BE2C (cell line): ENCODE results near the gene RAMAC.
"Not testable (repeated sequence)": the region's sequence is repeated elsewhere in the genome, so short reads cannot be mapped to it uniquely, and the experiment has no call there.

ENCODE experiments used
- DNase-seq: peaks from one replicate; pipeline ENCODE4 v3.0.0-alpha.2; 2020
- H3K27me3 ChIP-seq: fragments of 250-450 bp; sonication (Bioruptor Pico); 2 replicates; pipeline ENCODE4 v1.5.1; 2020; ENCODE audit warnings: mild to moderate bottlenecking
- H3K36me3 ChIP-seq: fragments of 250-450 bp; sonication (Bioruptor Pico); 2 replicates; pipeline ENCODE4 v1.5.1; 2020; ENCODE audit warnings: mild to moderate bottlenecking
- H3K4me1 ChIP-seq: fragments of 250-450 bp; sonication (Bioruptor Pico); 2 replicates; pipeline ENCODE4 v1.5.1; 2020
- H3K4me3 ChIP-seq: 2 replicates; pipeline ENCODE4 v1.5.1; 2011; ENCODE audit warnings: low read depth, low read length
- H3K9me3 ChIP-seq: fragments of 250-450 bp; sonication (Bioruptor Pico); 2 replicates; pipeline ENCODE4 v1.5.1; 2020
- TF ChIP-seq, protein P1 (sequence below): IDR thresholded peaks from 2 replicates; pipeline ENCODE4 v1.5.1; 2012; ENCODE audit warnings: mild to moderate bottlenecking, low read depth, low read length

RAMAC gene

DNA sequence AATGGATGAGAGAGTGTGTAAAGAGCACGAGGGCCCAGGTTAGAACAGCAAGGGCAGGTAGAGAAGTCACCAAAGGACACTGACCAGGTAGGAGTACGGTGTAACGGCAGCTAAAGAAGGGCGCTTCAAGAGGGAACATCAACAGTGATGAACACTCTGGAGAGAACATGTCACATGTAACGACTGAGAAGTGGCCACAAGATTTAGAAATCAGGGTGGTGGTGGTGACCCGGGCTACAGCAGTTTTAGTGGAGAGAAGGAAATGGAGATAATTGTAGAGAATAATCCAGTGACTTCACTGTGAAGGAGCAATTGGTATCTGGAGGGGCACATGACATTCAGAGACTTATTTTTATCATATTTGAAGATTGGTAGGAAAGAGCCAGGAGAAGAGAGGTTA, 26.6 kb downstream of the RAMAC start:
- no peak for DNase-seq

DNA sequence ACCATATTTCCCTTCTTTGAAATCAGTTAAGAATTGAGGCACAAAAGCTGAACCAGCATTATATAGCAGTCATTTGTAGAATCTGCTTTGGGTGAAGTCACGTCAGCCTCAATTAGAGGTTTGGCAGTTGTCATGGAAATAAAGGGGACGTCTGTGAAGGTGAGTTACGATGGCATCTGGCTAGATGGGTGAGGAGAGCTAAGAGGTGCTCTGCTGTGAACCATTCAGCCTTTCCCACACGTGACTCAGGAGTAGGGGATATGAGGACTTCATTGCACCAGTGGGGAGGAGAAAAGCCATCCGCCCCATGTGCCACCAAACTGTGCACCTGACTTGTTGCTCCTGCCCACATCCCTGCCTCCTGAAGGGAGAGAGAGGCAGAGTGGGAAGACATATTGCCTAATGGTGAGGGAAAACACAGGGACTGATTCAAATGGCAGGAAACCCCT, 28.2 kb downstream of the RAMAC start:
- Histone ChIP-seq H3K4me1 (peaks cover 2% of the 10 kb centered on the region; the same call in 1 of the 2 replicates), H3K27me3 (no peaks in the 10 kb centered on the region), H3K9me3 (no peaks in the 10 kb centered on the region), H3K36me3 (peaks cover 27% of the 10 kb centered on the region), H3K4me3 (no peak overlapping the region)
- TF ChIP-seq, protein P1, sequence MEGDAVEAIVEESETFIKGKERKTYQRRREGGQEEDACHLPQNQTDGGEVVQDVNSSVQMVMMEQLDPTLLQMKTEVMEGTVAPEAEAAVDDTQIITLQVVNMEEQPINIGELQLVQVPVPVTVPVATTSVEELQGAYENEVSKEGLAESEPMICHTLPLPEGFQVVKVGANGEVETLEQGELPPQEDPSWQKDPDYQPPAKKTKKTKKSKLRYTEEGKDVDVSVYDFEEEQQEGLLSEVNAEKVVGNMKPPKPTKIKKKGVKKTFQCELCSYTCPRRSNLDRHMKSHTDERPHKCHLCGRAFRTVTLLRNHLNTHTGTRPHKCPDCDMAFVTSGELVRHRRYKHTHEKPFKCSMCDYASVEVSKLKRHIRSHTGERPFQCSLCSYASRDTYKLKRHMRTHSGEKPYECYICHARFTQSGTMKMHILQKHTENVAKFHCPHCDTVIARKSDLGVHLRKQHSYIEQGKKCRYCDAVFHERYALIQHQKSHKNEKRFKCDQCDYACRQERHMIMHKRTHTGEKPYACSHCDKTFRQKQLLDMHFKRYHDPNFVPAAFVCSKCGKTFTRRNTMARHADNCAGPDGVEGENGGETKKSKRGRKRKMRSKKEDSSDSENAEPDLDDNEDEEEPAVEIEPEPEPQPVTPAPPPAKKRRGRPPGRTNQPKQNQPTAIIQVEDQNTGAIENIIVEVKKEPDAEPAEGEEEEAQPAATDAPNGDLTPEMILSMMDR = no peak
- no peak for DNase-seq

More for the DNA sequence above, 26.6 kb downstream of the RAMAC start:
- Histone ChIP-seq H3K9me3 (no peaks in the 10 kb centered on the region), H3K4me1 (peaks cover 2% of the 10 kb centered on the region; the same call in 1 of the 2 replicates), H3K4me3 (peak overlapping the region; percentile 72), H3K27me3 (no peaks in the 10 kb centered on the region), H3K36me3 (peaks cover 21% of the 10 kb centered on the region)
- TF ChIP-seq, protein P1 = no peak

DNA sequence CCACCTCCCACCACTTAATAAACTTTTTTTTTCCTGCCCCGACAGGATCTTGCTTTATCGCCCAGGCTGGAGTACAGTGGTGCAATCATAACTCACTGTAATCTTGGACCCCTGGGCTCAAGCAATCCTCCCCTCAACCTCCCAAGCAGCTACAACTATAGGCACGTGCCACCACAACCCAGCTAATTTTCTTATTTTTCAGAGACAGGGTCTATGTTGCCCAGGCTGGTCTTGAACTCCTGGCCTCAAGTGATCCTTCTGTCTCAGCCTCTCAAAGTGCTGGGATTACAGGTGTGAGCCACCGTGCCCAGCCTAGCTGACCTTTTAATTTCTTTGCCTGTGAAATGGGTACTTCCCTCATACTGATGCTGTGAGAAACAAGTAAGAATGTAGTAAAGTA, 29.4 kb downstream of the RAMAC start:
- Histone ChIP-seq H3K36me3 (peaks cover 31% of the 10 kb centered on the region), H3K27me3 (no peaks in the 10 kb centered on the region), H3K4me1 (peaks cover 2% of the 10 kb centered on the region; the same call in 1 of the 2 replicates), H3K4me3 (no peak overlapping the region), H3K9me3 (no peaks in the 10 kb centered on the region)
- TF ChIP-seq, protein P1 = no peak
- DNase-seq = no peak

DNA sequence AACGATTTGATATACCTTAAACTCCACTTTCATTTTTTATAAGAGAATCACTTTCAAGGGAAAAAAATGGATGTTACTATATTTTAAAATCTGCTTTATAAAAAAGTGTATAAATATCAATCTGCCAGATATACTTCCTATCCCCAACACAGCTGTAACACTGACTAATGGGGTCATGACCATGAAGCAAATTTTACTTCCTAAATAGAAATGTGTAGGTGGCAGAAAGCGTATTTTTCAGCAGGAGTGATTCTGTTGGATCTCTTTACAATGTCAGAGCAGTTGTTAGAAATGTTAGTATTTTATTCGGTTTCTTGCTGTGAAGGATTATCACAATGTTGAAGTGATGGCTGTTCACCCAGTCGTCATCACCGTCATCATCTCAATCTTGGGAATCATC, 30.9 kb downstream of the RAMAC start:
- no peaks in the 10 kb centered on the region for H3K27me3 ChIP-seq
- H3K4me1 ChIP-seq = peaks cover 2% of the 10 kb centered on the region; the same call in 1 of the 2 replicates
- TF ChIP-seq, protein P1 = no peak
- H3K9me3 ChIP-seq = no peaks in the 10 kb centered on the region
- H3K36me3 ChIP-seq = peaks cover 42% of the 10 kb centered on the region
- DNase-seq = no peak
- H3K4me3 ChIP-seq = no peak overlapping the region

DNA sequence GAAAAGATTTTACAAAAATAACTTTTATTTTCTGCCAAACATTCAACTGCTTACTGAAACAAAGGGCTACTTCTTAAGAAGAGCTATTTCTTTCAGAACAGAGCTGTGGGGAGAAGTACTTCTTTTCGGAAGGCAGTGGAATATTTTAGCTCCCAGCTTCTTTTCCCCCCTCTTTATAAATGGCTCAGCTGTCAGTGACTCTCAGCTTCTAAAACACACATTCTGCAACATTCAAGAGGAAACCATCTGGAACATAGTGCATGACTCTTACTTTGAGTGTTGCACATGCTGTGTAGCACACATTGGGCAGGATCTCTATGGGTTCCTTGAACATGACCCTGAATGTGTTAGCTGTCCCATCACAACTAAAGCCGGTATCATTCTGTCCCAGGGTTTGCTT, 32.4 kb downstream of the RAMAC start:
- no peaks in the 10 kb centered on the region for H3K4me1 ChIP-seq
- no peaks in the 10 kb centered on the region for H3K27me3 ChIP-seq

DNA sequence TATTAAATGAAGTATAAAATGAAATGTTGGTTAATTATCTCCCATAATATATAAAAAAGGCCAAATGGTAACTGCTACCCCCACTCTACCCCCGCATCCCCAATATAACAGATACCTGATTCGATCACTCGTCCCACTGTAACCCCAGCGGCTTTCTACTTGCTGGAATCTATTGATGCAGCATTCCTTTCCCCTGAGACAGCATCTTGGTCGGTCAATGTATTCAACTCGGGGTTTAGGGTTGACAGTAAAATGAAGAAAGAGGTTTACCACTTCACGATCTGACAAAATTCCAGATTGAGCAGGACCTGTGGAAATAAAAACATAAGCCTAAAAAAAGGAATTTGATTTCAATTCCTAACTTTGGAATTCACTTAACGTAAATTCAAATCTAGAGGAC, 44.0 kb downstream of the RAMAC start:
- Histone ChIP-seq H3K9me3 (no peaks in the 10 kb centered on the region), H3K27me3 (no peaks in the 10 kb centered on the region), H3K4me3 (no peak overlapping the region), H3K4me1 (no peaks in the 10 kb centered on the region), H3K36me3 (peaks cover 49% of the 10 kb centered on the region)
- no peak for DNase-seq
- TF ChIP-seq, protein P1 = no peak

More for the DNA sequence above, 32.4 kb downstream of the RAMAC start:
- Histone ChIP-seq H3K9me3 (no peaks in the 10 kb centered on the region), H3K36me3 (peaks cover 42% of the 10 kb centered on the region), H3K4me3 (no peak overlapping the region)
- TF ChIP-seq, protein P1 = no peak
- no peak for DNase-seq

DNA sequence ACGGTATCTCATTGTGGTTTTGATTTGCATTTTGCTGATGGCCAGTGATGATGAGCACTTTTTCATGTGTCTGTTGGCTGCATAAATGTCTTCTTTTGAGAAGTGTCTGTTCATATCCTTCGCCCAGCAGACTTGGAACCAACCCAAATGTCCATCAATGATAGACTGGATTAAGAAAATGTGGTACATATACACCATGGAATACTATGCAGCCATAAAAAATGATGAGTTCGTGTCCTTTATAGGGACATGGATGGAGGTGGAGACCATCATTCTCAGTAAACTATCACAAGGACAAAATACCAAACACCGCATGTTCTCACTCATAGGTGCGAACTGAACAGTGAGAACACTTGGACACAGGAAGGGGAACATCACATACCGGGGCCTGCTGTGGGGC, 45.2 kb downstream of the RAMAC start:
- H3K4me3 ChIP-seq, H3K4me1 ChIP-seq, DNase-seq, H3K9me3 ChIP-seq, H3K27me3 ChIP-seq: not testable (repeated sequence)
- H3K36me3 ChIP-seq = peaks cover 46% of the 10 kb centered on the region
